Keratinocyte (primary cell): ENCODE measurements around the gene FMN2. TPM values are rescaled to one million over a fixed set of nuclear protein-coding genes. Genes with fewer than 3 reads are reported as not detected.

Experiments used
- DNase-seq: peaks from one replicate; pipeline ENCODE4 v3.0.0-alpha.2; 2011; ENCODE audit warnings: low read depth, missing footprints, low spot score
- FAIRE-seq: peaks from 2 replicates; lab custom pipeline; 2011; peaks lifted over from hg19 to GRCh38; lab: Jason Lieb, UNC
- H2AFZ ChIP-seq: 2 replicates; pipeline ENCODE4 v1.6.0; 2012; ENCODE audit warnings: low read length, control low read depth, inconsistent platforms; ENCODE audit not compliant: control insufficient read depth
- H3K27ac ChIP-seq: 2 replicates; pipeline ENCODE4 v1.5.1; 2011; ENCODE audit warnings: low read length; ENCODE audit not compliant: control insufficient read depth, insufficient read depth
- H3K27me3 ChIP-seq: 3 replicates; pipeline ENCODE4 v1.6.0; 2011; ENCODE audit warnings: low read length; ENCODE audit not compliant: control insufficient read depth, insufficient read depth; ENCODE audit errors: extremely low read depth
- H3K36me3 ChIP-seq, 2 experiments: 2 replicates in 1 of 2; 3 replicates in 1 of 2; pipeline ENCODE4 v1.5.1; 2011; ENCODE audit warnings: low read length in 2 of 2, mild to moderate bottlenecking in 1 of 2; ENCODE audit not compliant: control insufficient read depth in 2 of 2, insufficient read depth in 2 of 2; ENCODE audit errors: extremely low read depth in 1 of 2
- H3K4me1 ChIP-seq: 3 replicates; pipeline ENCODE4 v1.5.1; 2011; ENCODE audit warnings: low read length; ENCODE audit not compliant: control insufficient read depth, insufficient read depth; ENCODE audit errors: extremely low read depth
- H3K4me2 ChIP-seq: 3 replicates; pipeline ENCODE4 v1.6.0; 2011; ENCODE audit warnings: low read depth, low read length; ENCODE audit not compliant: control insufficient read depth, insufficient read depth; ENCODE audit errors: extremely low read depth
- H3K4me3 ChIP-seq, 3 experiments: fragments of 200-600 bp in 1 of 3; sonication (generic) in 1 of 3; 2 replicates in 2 of 3; 3 replicates in 1 of 3; pipeline ENCODE4 v1.5.1; 2011 to 2016; ENCODE audit warnings: low read length in 3 of 3, mild to moderate bottlenecking in 3 of 3, control low read depth in 2 of 3, inconsistent platforms in 1 of 3, low read depth in 1 of 3, mixed read lengths in 1 of 3, mixed run types in 1 of 3, moderate library complexity in 1 of 3; ENCODE audit not compliant: control insufficient read depth in 2 of 3, insufficient read depth in 2 of 3; ENCODE audit errors: extremely low read depth in 1 of 3
- H3K79me2 ChIP-seq: 2 replicates; pipeline ENCODE4 v1.6.0; 2012; ENCODE audit warnings: low read length; ENCODE audit not compliant: control insufficient read depth, insufficient read depth
- H3K9ac ChIP-seq: 3 replicates; pipeline ENCODE4 v1.6.0; 2011; ENCODE audit warnings: low read length; ENCODE audit not compliant: control insufficient read depth, insufficient read depth; ENCODE audit errors: extremely low read depth
- H3K9me1 ChIP-seq: 3 replicates; pipeline ENCODE4 v1.6.0; 2011; ENCODE audit warnings: low read length; ENCODE audit not compliant: control insufficient read depth, insufficient read depth; ENCODE audit errors: extremely low read depth
- H3K9me3 ChIP-seq: 2 replicates; pipeline ENCODE4 v1.5.1; 2012; ENCODE audit warnings: low read depth, low read length; ENCODE audit not compliant: control insufficient read depth
- H4K20me1 ChIP-seq: 3 replicates; pipeline ENCODE4 v1.6.0; 2011; ENCODE audit warnings: low read length; ENCODE audit not compliant: control insufficient read depth, insufficient read depth; ENCODE audit errors: extremely low read depth
- CTCF ChIP-seq, 3 experiments: IDR thresholded peaks in 1 of 3; conservative IDR thresholded peaks in 1 of 3; optimal IDR thresholded peaks in 1 of 3; 2 replicates in 2 of 3; 3 replicates in 1 of 3; pipeline versions ENCODE3 to v1.5.1; 2011; ENCODE audit warnings: low read length in 3 of 3, mild to moderate bottlenecking in 3 of 3, moderate library complexity in 2 of 3, control low read depth in 1 of 3, inconsistent platforms in 1 of 3; ENCODE audit not compliant: insufficient read depth in 2 of 3; ENCODE audit errors: extremely low read depth in 1 of 3
- EZH2 ChIP-seq: IDR thresholded peaks from one replicate; pipeline ENCODE4 v1.6.1; 2012; ENCODE audit warnings: inconsistent platforms, mild to moderate bottlenecking, low read length, moderate library complexity
- dilution Hi-C: fragments of 300-500 bp; cut with MboI; formaldehyde crosslinking; loops from one replicate; pipeline ENCODE4 v1.7.0; 2020; ENCODE audit warnings: low sequenced_read_pairs; ENCODE audit not compliant: extremely low pct_ligation_motif_present
- polyA plus RNA-seq, 5 experiments: library from polyadenylated mRNA; depleted of rRNA in 3 of 5; stranded (reverse) in 3 of 5; stranded (forward) in 1 of 5; unstranded in 1 of 5; fragments of >200 nt; gene quantifications; 1 replicate in 1 of 5; 2 replicates in 3 of 5; 3 replicates in 1 of 5; pipeline versions ENCODE4 v1.2.1 to v1.2.3, GENCODE V29; 2011 to 2012; ENCODE audit warnings: missing spikeins in 2 of 5, low read depth in 1 of 5, low replicate concordance in 1 of 5

The FMN2 gene
- polyA plus RNA-seq, 1 donor (not counting 4 experiments of a cell fraction or from before 2014, with no cell fraction given), result not detected

GRCh38 chr1:240104672-240105071 lies 13.0 kb downstream of the FMN2 start:
- no peak overlapping the region for H3K4me2 ChIP-seq
- H3K79me2 ChIP-seq, result no peaks in the 10 kb centered on the region
- FAIRE-seq (no peak), DNase-seq (no peak)
- no peaks in the 10 kb centered on the region for H3K36me3 ChIP-seq
- H3K4me3 ChIP-seq, result no peak overlapping the region
- H3K9ac ChIP-seq, result no peak overlapping the region
- H2AFZ ChIP-seq, result no peak overlapping the region
- TF ChIP-seq CTCF (optimal IDR thresholded peaks at IDR 0.05 in 1 of 3, IDR thresholded peaks at IDR 0.05 in 1 of 3, conservative IDR thresholded peaks at IDR 0.05 in 1 of 3; ENCODE audit: extremely low read depth in 1 of 3, insufficient read depth in 2 of 3, low read length in 3 of 3) (no peak), EZH2 (no peak)
- dilution Hi-C loops, result no loop called here
- no peaks in the 10 kb centered on the region for H3K9me1 ChIP-seq
- H3K4me1 ChIP-seq, result no peaks in the 10 kb centered on the region
- H3K27me3 ChIP-seq, result no peaks in the 10 kb centered on the region
- no peaks in the 10 kb centered on the region for H3K9me3 ChIP-seq
- H4K20me1 ChIP-seq, result no peaks in the 10 kb centered on the region
- H3K27ac ChIP-seq, result no peak overlapping the region

- TF ChIP-seq EZH2 (no peak), CTCF (optimal IDR thresholded peaks at IDR 0.05 in 1 of 3, IDR thresholded peaks at IDR 0.05 in 1 of 3, conservative IDR thresholded peaks at IDR 0.05 in 1 of 3; ENCODE audit: extremely low read depth in 1 of 3, insufficient read depth in 2 of 3, low read length in 3 of 3) (no peak)
- no peak for FAIRE-seq
- Histone ChIP-seq H4K20me1 (no peaks in the 10 kb centered on the region), H3K27ac (no peak overlapping the region), H3K79me2 (no peaks in the 10 kb centered on the region), H3K9me1 (no peaks in the 10 kb centered on the region), H2AFZ (no peak overlapping the region), H3K4me2 (no peak overlapping the region), H3K4me3 (no peak overlapping the region), H3K9ac (no peak overlapping the region), H3K4me1 (no peaks in the 10 kb centered on the region), H3K9me3 (no peaks in the 10 kb centered on the region), H3K27me3 (no peaks in the 10 kb centered on the region), H3K36me3 (no peaks in the 10 kb centered on the region)
- dilution Hi-C loops, result no loop called here
- no peak for DNase-seq
Measured at GRCh38 chr1:240107058-240107684, 15.5 kb downstream of the FMN2 start.
